ENCODE measurements around the gene NUP93.

- TF ChIP-seq, protein P1, sequence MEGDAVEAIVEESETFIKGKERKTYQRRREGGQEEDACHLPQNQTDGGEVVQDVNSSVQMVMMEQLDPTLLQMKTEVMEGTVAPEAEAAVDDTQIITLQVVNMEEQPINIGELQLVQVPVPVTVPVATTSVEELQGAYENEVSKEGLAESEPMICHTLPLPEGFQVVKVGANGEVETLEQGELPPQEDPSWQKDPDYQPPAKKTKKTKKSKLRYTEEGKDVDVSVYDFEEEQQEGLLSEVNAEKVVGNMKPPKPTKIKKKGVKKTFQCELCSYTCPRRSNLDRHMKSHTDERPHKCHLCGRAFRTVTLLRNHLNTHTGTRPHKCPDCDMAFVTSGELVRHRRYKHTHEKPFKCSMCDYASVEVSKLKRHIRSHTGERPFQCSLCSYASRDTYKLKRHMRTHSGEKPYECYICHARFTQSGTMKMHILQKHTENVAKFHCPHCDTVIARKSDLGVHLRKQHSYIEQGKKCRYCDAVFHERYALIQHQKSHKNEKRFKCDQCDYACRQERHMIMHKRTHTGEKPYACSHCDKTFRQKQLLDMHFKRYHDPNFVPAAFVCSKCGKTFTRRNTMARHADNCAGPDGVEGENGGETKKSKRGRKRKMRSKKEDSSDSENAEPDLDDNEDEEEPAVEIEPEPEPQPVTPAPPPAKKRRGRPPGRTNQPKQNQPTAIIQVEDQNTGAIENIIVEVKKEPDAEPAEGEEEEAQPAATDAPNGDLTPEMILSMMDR (IDR thresholded peaks at IDR 0.05 in 8 of 11, conservative IDR thresholded peaks at IDR 0.05 in 3 of 11): no peak
- no peak for TF ChIP-seq POLR2A (IDR thresholded peaks at IDR 0.05)
- no peak for TF ChIP-seq POLR2AphosphoS5 (IDR thresholded peaks at IDR 0.05)
Measured at GRCh38 chr16:56815721-56816120, 85.8 kb downstream of the NUP93 start.

All from spleen (tissue), 7 donors.